Lung (tissue), 12 donors: Measurements from ENCODE around the gene PDIA2. TPM values are rescaled to one million over a fixed set of nuclear protein-coding genes. Genes with fewer than 3 reads are reported as not detected.

Source experiments
- ATAC-seq: fragments of 200-7000 bp; cut with Tn5 transposase; one replicate; pipeline ENCODE4 v1.9.1; 2020; ENCODE audit warnings: moderate number of reproducible peaks; ENCODE audit not compliant: insufficient read depth, low FRiP score
- DNase-seq, 3 donors: peaks; one replicate each; pipeline ENCODE4 v3.0.0-alpha.2; 2013 to 2017
- H3K27ac ChIP-seq, 2 donors: one replicate each; pipeline ENCODE4 v1.5.1; 2013; ENCODE audit warnings: mild to moderate bottlenecking in 2 of 2, moderate library complexity in 2 of 2, control low read depth in 1 of 2, inconsistent platforms in 1 of 2, low read depth in 1 of 2, low read length in 1 of 2
- H3K27me3 ChIP-seq, 3 donors: one replicate each; pipeline ENCODE4 v1.5.1; 2013; ENCODE audit warnings: low read length in 2 of 3; ENCODE audit not compliant: control insufficient read depth in 3 of 3, insufficient read depth in 3 of 3
- H3K36me3 ChIP-seq, 4 donors: one replicate each; pipeline ENCODE4 v1.5.1; 2013; ENCODE audit warnings: low read length in 4 of 4, mild to moderate bottlenecking in 1 of 4, moderate library complexity in 1 of 4; ENCODE audit not compliant: control insufficient read depth in 4 of 4, insufficient read depth in 4 of 4
- H3K4me1 ChIP-seq, 5 donors: one replicate each; pipeline ENCODE4 v1.5.1; 2013; ENCODE audit warnings: low read length in 5 of 5, mild to moderate bottlenecking in 2 of 5, moderate library complexity in 1 of 5; ENCODE audit not compliant: control insufficient read depth in 5 of 5, insufficient read depth in 5 of 5
- H3K4me3 ChIP-seq: one replicate; pipeline ENCODE4 v1.5.1; 2013; ENCODE audit warnings: mild to moderate bottlenecking, control low read depth, moderate library complexity
- H3K9ac ChIP-seq, 2 donors: one replicate each; pipeline ENCODE4 v1.5.1; 2013; ENCODE audit warnings: low read length in 2 of 2, control low read depth in 1 of 2; ENCODE audit not compliant: insufficient read depth in 1 of 2
- H3K9me3 ChIP-seq, 4 donors: one replicate each; pipeline ENCODE4 v1.5.1; 2013; ENCODE audit warnings: low read length in 3 of 4, mild to moderate bottlenecking in 1 of 4, moderate library complexity in 1 of 4; ENCODE audit not compliant: control insufficient read depth in 4 of 4, insufficient read depth in 3 of 4
- WGBS, 2 donors: extraction: QIAGEN DNeasy Blood & Tissue Kit; methylation state at CpG; one replicate each; pipeline ENCODE4 v1.1.7; 2013; 5-methylcytosine and 5-hydroxymethylcytosine counted together
- polyA plus RNA-seq, 2 donors: library from polyadenylated mRNA; stranded (reverse); fragments of 200-250 nt; gene quantifications; one replicate each; pipeline ENCODE4 v1.2.1, GENCODE V29; 2013
- total RNA-seq, 2 donors: library from RNA; depleted of rRNA in 1 of 2; stranded (reverse); fragments of >200 nt in 1 of 2; gene quantifications; one replicate each; pipeline ENCODE4 v1.2.1, GENCODE V29; 2014 to 2021
- TF ChIP-seq, protein P1 (sequence below): IDR thresholded peaks from 2 replicates; pipeline ENCODE4 v1.5.1; 2012; ENCODE audit warnings: mild to moderate bottlenecking; ENCODE audit errors: control extremely low read depth, extremely low read depth
- donor health status: control.
- donor health status: control.
- donor health status: Bipolar disorder and iron deficiency.
- donor health status: healthy.
- donor health status: DM: yes; HTN: yes; CAD: no.

PDIA2 gene
- total and polyA plus RNA-seq, 4 donors, result 0.19 to 0.65 (median 0.24) TPM

DNA sequence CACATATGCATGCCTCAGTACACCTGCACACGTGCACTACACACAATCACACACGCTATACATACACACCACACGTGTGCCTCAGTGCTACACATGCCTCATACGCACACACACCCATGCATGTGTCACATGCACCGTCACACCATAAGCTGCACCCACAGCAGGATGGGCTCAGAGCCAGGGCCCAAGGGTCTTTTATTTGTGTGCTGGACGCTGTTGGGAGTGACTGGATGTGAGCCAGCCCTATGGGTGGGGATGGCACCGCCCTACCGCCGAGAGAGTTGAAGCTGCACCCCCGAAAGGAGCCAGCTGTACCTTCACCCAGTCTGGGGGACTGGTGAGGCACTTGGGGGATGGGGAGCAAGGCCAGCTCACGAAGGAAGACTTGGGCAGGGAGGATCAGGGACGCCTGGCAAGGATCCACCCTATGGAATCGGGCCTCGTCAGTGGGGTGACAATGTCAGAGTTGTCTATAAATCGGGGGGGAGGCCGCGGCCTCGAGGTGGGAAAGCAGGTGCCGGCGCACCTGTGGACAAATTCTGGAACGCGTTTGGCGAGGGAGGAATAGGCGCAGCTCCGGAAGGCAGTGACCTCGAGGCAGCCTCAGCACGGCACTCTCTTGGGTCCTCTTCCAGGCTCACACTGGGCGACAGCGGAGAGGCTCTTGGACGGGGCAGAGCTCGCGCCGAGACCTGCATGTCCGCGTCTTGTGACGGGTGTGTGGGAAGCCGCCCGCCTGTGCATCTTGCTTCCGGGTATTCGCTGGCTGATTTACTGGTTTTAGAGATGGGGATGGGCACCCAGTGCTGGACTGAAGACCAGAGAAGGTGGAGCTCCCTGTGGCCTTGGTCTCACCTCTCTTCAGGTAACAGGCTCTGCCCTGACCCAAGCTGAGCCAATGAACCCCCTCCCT lies 14.6 kb upstream of the PDIA2 start:
- H3K9ac ChIP-seq, result no peak overlapping the region
- H3K4me3 ChIP-seq, result no peak overlapping the region
- H3K36me3 ChIP-seq, result peaks cover 0 to 16% (median 9%) of the 10 kb centered on the region in 4 donors
- no peaks in the 10 kb centered on the region for H3K9me3 ChIP-seq
- TF ChIP-seq, protein P1, sequence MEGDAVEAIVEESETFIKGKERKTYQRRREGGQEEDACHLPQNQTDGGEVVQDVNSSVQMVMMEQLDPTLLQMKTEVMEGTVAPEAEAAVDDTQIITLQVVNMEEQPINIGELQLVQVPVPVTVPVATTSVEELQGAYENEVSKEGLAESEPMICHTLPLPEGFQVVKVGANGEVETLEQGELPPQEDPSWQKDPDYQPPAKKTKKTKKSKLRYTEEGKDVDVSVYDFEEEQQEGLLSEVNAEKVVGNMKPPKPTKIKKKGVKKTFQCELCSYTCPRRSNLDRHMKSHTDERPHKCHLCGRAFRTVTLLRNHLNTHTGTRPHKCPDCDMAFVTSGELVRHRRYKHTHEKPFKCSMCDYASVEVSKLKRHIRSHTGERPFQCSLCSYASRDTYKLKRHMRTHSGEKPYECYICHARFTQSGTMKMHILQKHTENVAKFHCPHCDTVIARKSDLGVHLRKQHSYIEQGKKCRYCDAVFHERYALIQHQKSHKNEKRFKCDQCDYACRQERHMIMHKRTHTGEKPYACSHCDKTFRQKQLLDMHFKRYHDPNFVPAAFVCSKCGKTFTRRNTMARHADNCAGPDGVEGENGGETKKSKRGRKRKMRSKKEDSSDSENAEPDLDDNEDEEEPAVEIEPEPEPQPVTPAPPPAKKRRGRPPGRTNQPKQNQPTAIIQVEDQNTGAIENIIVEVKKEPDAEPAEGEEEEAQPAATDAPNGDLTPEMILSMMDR, result no peak
- H3K27me3 ChIP-seq, result peaks cover 0 to 10% (median 0%) of the 10 kb centered on the region in 3 donors
- DNase-seq (no peak), ATAC-seq (no peak)
- no peak overlapping the region for H3K27ac ChIP-seq
- WGBS, 2 donors, result 70 to 82% methylated on average over 40 of the region's 40 CpGs
- peaks cover 0 to 5% (median 0%) of the 10 kb centered on the region in 5 donors for H3K4me1 ChIP-seq

- Histone ChIP-seq H3K27me3 (peaks cover 0 to 13% (median 0%) of the 10 kb centered on the region in 3 donors), H3K4me1 (peaks cover 0 to 5% (median 0%) of the 10 kb centered on the region in 5 donors), H3K9me3 (no peaks in the 10 kb centered on the region), H3K36me3 (peaks cover 0 to 9% (median 4%) of the 10 kb centered on the region in 4 donors), H3K27ac (no peak overlapping the region), H3K9ac (no peak overlapping the region), H3K4me3 (no peak overlapping the region)
- DNase-seq (no peak), ATAC-seq (no peak)
- TF ChIP-seq, protein P1, result no peak
- 85 to 91% methylated on average over 24 of the region's 24 CpGs for WGBS, 2 donors
Measured at GRCh38 chr16:269061-269796, 13.7 kb upstream of the PDIA2 start.

GRCh38 chr16:270381-271255 lies 12.3 kb upstream of the PDIA2 start:
- peaks cover 0 to 20% (median 3%) of the 10 kb centered on the region in 3 donors for H3K27me3 ChIP-seq
- no peak overlapping the region for H3K9ac ChIP-seq
- no peak for ATAC-seq
- peaks cover 0 to 14% (median 0%) of the 10 kb centered on the region in 5 donors for H3K4me1 ChIP-seq
- no peak for DNase-seq
- no peak overlapping the region for H3K27ac ChIP-seq
- TF ChIP-seq, protein P1, result no peak
- 84 to 88% methylated on average over 33 to 34 of the region's 34 CpGs for WGBS, 2 donors
- peaks cover 0 to 1% (median 0%) of the 10 kb centered on the region in 4 donors for H3K9me3 ChIP-seq
- H3K36me3 ChIP-seq, result no peaks in the 10 kb centered on the region
- no peak overlapping the region for H3K4me3 ChIP-seq
